AG09319 (cell line): ENCODE data around the gene AIFM2.
"Not testable (repeated sequence)": the region's sequence is repeated elsewhere in the genome, so short reads cannot be mapped to it uniquely, and the experiment has no call there.

Experiments used
- DNase-seq: peaks from one replicate; pipeline ENCODE4 v3.0.0-alpha.2; 2010; ENCODE audit warnings: low read depth; ENCODE audit errors: extremely low read depth
- TF ChIP-seq, protein P1 (sequence below): IDR thresholded peaks from 2 replicates; pipeline ENCODE4 v1.5.1; 2011; ENCODE audit warnings: low read depth, mild to moderate bottlenecking, inconsistent platforms, low read length, moderate library complexity

Gene AIFM2

DNA sequence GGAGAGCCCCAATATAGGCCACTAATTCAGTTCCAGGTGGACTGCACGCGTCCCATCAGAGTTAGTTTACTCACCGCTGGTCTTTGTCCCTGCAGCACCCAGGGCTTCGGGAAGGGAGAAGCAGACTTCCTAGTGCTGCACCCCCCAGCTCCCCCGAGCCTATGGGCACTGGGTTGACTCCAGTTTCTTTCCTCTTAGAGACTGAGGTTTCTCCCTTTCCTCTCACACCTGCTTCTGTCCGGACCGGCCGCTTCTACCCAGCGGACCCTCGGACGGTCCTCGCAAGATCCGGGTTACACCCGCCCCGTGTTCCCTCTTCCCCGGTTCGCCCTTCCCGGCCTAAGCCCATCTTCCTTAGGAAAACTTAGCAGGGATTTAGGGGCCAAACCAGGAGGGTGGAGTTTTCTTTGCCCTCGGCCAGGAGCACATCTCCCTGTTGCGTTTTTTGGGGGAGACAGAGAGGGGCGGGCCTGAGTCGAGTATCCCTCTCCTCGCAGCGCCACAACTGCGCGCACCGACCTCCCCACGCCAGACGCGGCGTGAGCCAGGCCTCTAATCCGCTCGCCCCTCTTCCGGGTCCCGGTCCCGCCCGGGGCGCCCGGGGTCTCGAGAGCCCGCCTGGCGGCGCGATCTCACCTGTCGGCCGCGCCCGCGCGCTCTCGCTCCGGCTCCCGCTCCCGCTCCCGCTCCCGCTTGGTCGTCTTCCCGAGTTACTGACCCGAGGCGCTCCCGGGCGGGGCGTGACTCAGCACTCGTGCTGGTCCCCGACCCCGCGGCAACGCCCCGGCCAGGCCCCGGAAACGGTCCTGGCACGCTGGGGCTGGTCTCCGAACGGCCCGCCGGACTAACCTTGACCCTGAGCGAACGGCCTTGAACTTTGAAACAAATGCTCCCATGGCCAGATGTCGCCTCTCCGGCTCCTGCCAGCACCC lies at the start of gene AIFM2:
Gene AIFM2, minus strand, starts transcription at position 728 of the 932 bp plus-strand sequence. CDS start 8,741 bp downstream, outside the sequence.
- TF ChIP-seq, protein P1, sequence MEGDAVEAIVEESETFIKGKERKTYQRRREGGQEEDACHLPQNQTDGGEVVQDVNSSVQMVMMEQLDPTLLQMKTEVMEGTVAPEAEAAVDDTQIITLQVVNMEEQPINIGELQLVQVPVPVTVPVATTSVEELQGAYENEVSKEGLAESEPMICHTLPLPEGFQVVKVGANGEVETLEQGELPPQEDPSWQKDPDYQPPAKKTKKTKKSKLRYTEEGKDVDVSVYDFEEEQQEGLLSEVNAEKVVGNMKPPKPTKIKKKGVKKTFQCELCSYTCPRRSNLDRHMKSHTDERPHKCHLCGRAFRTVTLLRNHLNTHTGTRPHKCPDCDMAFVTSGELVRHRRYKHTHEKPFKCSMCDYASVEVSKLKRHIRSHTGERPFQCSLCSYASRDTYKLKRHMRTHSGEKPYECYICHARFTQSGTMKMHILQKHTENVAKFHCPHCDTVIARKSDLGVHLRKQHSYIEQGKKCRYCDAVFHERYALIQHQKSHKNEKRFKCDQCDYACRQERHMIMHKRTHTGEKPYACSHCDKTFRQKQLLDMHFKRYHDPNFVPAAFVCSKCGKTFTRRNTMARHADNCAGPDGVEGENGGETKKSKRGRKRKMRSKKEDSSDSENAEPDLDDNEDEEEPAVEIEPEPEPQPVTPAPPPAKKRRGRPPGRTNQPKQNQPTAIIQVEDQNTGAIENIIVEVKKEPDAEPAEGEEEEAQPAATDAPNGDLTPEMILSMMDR: no peak
- DNase-seq: peak; percentile 49

DNA sequence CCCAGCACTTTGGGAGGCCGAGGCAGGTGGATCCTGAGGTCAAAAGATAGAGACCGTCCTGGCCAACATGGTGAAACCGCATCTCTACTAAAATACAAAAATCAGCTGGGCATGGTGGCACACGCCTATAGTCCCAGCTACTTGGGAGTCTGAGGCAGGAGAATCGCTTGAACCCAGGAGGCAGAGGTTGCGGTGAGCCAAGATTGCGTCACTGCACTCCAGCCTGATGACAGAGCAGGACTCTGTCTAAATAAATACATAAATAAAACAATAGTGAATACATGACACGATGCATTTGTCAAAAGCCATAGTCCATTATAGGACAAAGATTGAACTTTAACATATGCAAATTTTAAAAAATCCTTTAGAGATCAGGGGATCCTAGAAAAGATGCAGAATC lies 46.6 kb upstream of the AIFM2 start:
- not testable (repeated sequence) for DNase-seq

DNA sequence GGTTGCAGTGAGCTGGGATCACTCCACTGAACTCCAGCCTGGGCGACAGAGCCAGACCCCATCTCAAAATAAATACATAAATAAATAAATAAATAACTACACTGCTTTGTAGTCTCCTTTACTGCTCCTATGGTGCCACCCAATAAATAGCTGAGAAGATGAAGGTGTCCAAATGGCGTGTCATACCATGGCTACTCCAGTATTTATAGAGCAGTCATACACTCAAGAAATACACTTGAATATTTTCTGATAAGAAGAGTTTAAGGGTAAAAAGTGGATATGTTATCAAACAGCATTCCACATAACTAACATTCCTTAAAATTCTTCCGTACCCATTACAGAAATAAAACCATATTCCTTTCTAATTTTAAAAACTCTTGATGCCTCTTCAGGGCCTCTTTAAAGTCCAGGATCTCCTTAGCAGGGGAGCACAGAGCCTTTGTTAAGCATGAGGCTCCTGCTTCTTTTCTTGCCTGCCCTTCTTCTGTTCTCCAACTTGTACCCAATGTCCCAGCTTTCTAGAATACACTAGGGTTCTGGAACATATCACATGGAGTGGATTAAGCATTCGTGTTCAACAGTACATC lies 45.6 kb upstream of the AIFM2 start:
- no peak for DNase-seq
- TF ChIP-seq, protein P1: no peak

DNA sequence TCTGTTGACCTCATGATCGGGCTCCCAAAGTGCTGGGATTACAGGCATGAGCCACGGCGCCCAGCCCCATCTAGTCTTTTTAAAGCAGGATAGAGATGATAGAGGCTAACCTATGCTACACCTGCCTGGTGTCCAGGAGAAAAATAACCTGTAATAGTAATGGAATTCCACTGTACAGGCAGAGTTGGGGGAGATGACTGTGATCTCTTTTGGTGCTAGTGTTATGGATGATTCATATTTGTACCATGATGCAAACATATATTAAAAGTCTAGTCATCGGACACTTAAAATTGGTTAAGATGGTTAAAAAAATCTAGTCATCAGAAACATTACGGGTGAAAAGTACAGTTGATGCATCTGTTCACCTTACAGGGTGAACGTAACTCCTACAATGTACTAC lies 43.8 kb upstream of the AIFM2 start:
- no peak for DNase-seq
- TF ChIP-seq, protein P1: no peak

DNA sequence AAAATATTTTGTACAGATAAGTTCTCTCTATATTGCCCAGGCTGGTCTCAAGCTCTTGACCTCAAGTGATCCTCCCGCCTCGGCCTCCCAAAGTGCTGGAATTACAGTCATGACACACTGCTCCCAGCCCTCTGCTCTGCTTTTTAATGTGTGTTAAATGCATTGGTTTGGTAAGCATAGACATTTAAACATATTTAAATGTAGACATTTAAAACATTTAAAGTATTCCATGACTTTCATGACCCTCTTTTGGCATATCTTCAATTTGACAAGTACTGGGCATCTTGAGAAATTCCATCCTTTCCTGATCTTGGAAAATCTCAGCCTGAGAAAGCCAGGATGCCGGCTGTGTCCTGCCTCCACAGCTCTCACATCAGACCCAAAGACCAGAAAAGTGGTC lies 42.9 kb upstream of the AIFM2 start:
- TF ChIP-seq, protein P1: no peak

DNA sequence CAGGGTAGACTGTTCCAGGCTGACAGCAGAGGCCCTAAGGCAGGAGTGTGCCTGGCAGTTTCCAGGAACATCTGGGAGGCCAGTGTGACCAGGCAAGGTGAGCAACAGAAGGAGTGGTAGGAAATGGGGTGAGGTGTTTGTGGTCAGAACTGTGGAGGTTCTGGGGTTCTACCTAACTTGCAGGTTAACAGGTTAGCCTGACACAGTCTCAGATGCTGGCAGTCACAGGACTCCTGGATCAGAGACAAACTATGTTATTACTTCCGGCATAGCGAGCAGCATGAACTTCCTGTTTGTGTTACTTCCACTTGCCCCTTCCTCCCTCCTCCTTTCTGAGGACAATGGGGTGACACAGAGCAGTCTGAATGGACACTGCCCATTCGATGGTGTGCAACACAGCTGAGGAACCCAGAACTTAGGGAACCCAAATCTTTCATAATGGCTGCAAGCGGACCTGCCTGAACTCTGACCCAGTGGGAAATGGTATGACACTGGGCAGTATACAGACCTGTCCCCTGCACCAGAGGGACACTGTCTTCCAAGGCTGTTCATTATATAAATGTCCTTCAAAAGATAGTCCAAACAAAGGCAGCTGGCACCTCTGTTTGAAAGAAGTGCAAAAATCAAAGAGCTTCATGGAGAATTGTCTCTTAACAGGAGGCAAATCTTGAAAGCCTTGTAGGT lies 41.6 kb upstream of the AIFM2 start:
- TF ChIP-seq, protein P1: no peak
- DNase-seq: no peak

More for the DNA sequence above, 42.9 kb upstream of the AIFM2 start:
- no peak for DNase-seq

DNA sequence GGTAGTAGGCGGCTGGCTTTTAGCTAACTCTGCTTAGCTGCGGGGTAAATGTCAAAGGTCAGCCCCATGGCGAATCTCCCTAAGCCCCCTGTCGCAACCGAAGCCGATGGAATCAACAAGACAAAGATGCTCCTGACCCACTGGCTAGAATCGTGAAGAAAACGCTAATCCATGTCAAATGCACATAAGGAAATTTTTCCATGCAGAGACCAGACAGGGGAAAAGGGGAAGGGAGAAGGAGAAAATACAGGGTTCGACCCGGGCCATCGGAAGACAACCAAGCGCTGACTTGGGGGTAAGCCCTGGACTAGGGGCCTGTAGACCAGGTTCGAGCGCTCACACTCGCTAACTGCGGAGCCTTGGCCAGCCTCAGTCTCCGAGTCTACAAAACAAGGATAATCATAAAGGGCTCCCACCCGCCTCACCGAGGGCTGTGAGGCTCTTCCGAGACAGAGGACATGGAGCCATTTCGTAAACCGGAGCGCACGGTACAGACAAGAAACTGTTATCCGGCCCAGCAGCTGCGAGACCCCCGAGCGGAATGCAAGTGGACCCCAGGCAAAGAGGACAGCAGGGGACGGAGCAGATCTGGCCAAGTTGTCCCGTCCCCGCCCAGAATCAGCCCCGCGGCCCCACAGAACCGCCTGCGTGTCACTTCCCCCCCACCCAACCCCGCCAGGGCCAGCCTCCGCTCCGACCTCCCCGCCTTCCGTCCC lies 37.2 kb upstream of the AIFM2 start:
- TF ChIP-seq, protein P1: no peak
- no peak for DNase-seq
